Body of pancreas (tissue), 4 donors: ENCODE data around the gene COG6. TPM values are rescaled to one million over a fixed set of nuclear protein-coding genes. Genes with fewer than 3 reads are reported as not detected.
A peak's percentile ranks its signal among the peaks of the same experiment; 100 is the strongest.

Experiments used
- ATAC-seq: fragments of 150-250 bp; one replicate; pipeline ENCODE4 v1.9.1; 2016
- DNase-seq, 4 donors: peaks; one replicate each; pipeline ENCODE4 v3.0.0-alpha.2; 2019
- H3K27ac ChIP-seq, 4 donors: fragments of 200-600 bp; sonication (generic); 1 replicate in 3 of 4; 2 replicates in 1 of 4; pipeline versions ENCODE4 v1.5.1 to v1.6.1; 2016 to 2019; ENCODE audit warnings: mild to moderate bottlenecking in 1 of 4, mixed read lengths in 1 of 4, moderate library complexity in 1 of 4
- H3K27me3 ChIP-seq, 2 donors: fragments of 200-600 bp; sonication (generic); one replicate each; pipeline ENCODE4 v1.6.0; 2016; ENCODE audit warnings: mild to moderate bottlenecking in 1 of 2
- H3K36me3 ChIP-seq, 2 donors: fragments of 200-600 bp; sonication (generic); replicated peaks in 1 of 2; 2 replicates each; pipeline ENCODE4 v1.5.1; 2016; ENCODE audit warnings: low read depth in 2 of 2; ENCODE audit not compliant: insufficient read depth in 1 of 2
- H3K4me1 ChIP-seq: fragments of 200-600 bp; sonication (generic); one replicate; pipeline ENCODE4 v1.6.0; 2016
- H3K4me3 ChIP-seq, 2 donors: fragments of 200-600 bp; sonication (generic); 1 replicate in 1 of 2; 2 replicates in 1 of 2; pipeline ENCODE4 v1.5.1; 2016 to 2019
- H3K9me3 ChIP-seq, 3 donors: fragments of 200-600 bp; sonication (generic); 1 replicate in 2 of 3; 2 replicates in 1 of 3; pipeline ENCODE4 v1.5.1; 2016
- POLR2A ChIP-seq, 3 donors: fragments of 450-650 bp; IDR thresholded peaks; one replicate each; pipeline ENCODE4 v1.6.1; 2016; ENCODE audit warnings: antibody characterized with exemption in 3 of 3, mild to moderate bottlenecking in 2 of 3
- WGBS, 2 donors: methylation state at CpG; one replicate each; pipeline ENCODE4 v1.1.5; 2017; 5-methylcytosine and 5-hydroxymethylcytosine counted together
- intact Hi-C: fragments of 100-400 bp; cut with DNase I; formaldehyde crosslinking; loops from one replicate; pipeline ENCODE4 v1.15.1; 2023
- total RNA-seq, 2 donors: library from RNA; depleted of rRNA; stranded (reverse); fragments of >200 nt; gene quantifications; one replicate each; pipeline ENCODE4 v1.1.0, GENCODE V29; 2016
- TF ChIP-seq, protein P1 (sequence below), 7 experiments: fragments of 450-650 bp in 4 of 7; fragments of 200-600 bp in 3 of 7; sonication (generic) in 3 of 7; IDR thresholded peaks; one replicate each; pipeline ENCODE4 v1.5.1; 2016 to 2019; ENCODE audit warnings: antibody characterized with exemption in 7 of 7

Gene COG6
- total RNA-seq, 2 donors from 2014 or later, result 13.5 to 17.9 TPM

DNA sequence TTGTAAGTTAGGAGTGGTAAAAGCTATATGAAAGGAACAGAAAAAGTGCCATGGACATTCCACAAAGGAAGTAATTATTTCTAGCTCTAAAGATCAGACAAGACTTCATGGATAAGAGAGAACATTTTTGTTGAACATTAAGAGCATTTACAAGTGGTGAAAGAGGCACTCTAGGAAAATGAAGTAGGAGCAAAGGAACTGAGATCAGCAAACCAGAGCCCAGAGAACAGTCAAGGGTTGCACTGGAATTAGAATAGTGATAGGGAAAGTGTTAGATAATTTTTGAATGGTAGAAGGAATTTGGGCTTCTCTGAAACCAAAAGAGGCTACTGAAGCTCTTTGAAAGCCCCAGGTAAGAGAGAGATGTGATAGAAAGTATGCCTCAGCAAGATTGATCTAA is 94.1 kb downstream of the COG6 start:
- Histone ChIP-seq H3K4me1 (no peaks in the 10 kb centered on the region), H3K36me3 (no peaks in the 10 kb centered on the region), H3K27ac (no peak overlapping the region), H3K9me3 (no peaks in the 10 kb centered on the region), H3K4me3 (no peak overlapping the region), H3K27me3 (no peaks in the 10 kb centered on the region)
- DNase-seq (no peak), ATAC-seq (no peak)
- intact Hi-C loops, result no loop called here
- TF ChIP-seq POLR2A (IDR thresholded peaks at IDR 0.05), result no peak

DNA sequence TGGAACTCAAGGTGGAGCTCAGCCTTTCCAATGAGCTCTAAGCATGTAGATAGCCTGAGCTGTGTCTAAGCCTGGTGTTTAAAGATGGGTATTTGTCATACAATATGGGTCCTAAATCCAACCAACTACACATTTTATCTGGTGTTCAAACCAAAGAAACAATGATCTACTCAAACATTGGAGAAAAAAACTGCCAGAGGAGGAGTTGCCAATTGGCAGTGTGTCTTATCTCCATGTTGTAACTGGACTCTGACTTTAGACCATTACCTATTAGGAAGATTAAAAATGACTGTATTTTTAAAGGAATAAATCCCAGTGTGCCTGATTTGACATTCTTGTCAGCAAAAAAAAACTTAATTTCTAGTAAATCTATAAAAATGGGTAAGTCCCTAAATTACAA is 96.3 kb downstream of the COG6 start:
- no peaks in the 10 kb centered on the region for H3K36me3 ChIP-seq
- H3K4me1 ChIP-seq, result no peaks in the 10 kb centered on the region
- no peak for TF ChIP-seq POLR2A (IDR thresholded peaks at IDR 0.05)
- TF ChIP-seq, protein P1, sequence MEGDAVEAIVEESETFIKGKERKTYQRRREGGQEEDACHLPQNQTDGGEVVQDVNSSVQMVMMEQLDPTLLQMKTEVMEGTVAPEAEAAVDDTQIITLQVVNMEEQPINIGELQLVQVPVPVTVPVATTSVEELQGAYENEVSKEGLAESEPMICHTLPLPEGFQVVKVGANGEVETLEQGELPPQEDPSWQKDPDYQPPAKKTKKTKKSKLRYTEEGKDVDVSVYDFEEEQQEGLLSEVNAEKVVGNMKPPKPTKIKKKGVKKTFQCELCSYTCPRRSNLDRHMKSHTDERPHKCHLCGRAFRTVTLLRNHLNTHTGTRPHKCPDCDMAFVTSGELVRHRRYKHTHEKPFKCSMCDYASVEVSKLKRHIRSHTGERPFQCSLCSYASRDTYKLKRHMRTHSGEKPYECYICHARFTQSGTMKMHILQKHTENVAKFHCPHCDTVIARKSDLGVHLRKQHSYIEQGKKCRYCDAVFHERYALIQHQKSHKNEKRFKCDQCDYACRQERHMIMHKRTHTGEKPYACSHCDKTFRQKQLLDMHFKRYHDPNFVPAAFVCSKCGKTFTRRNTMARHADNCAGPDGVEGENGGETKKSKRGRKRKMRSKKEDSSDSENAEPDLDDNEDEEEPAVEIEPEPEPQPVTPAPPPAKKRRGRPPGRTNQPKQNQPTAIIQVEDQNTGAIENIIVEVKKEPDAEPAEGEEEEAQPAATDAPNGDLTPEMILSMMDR (IDR thresholded peaks at IDR 0.05), result no peak
- no peak overlapping the region for H3K27ac ChIP-seq
- H3K9me3 ChIP-seq, result no peaks in the 10 kb centered on the region
- no peak overlapping the region for H3K4me3 ChIP-seq
- intact Hi-C loops, result no loop called here
- H3K27me3 ChIP-seq, result no peaks in the 10 kb centered on the region
- no peak for ATAC-seq
- DNase-seq, result no peak

DNA sequence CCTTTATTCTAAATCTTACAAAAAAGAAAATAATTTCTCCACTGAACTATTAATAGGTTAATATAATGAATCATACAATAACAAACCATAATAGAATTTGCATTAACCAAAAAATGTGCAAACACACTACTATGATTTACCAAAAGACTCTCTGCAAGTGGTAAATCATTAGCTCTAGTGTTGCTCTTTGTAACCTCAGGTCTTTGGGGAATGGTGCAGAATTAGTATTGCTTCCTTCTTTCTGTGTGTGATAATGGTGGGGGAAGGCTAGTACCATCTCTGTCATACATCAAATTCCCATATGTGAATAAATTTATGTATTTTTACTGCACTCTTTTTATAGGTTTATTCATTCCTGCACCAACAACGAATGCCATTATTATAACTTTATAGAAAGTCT is 105.1 kb downstream of the COG6 start:
- Histone ChIP-seq H3K4me1 (no peaks in the 10 kb centered on the region), H3K36me3 (no peaks in the 10 kb centered on the region), H3K4me3 (no peak overlapping the region), H3K27me3 (no peaks in the 10 kb centered on the region), H3K9me3 (no peaks in the 10 kb centered on the region), H3K27ac (no peak overlapping the region)
- intact Hi-C loops, result no loop called here
- DNase-seq (no peak), ATAC-seq (no peak)
- 88 to 95% methylated on average over 1 of the region's 1 CpG for WGBS, 2 donors
- TF ChIP-seq, protein P1 (IDR thresholded peaks at IDR 0.05), result no peak
- no peak for TF ChIP-seq POLR2A (IDR thresholded peaks at IDR 0.05)

DNA sequence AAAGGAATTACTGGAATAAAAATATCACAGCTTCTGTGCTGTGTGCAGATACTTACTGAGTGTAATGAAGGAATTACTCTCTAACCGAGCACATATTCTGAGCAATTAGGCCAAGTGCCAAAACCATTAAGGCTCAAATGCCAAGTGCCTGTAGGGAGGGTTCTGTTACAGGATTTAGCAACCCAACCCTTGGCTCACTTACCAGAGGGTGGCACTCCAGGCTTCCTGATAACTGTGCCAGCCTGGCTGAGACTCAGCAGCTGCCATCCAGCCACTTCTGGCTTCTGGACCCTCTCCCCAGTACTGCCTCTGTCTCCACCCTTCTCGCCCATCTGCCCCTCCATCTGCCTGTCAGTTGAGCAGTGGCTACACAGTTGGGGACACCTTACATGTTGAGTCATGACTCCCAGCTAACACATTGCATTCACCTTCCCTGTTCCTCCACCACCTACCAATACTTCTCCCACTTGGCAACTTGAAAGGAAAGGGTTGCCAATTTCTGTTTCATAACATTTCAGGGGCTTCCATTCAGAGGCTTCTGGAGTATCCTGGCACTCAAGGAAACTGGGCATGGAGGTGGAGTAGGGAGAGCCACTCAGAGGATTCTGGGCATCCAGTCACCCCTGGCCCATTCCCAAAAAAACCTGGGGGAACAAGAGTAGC is 110.5 kb downstream of the COG6 start:
- no peak overlapping the region for H3K27ac ChIP-seq
- H3K27me3 ChIP-seq, result no peaks in the 10 kb centered on the region
- peak; percentile 59 for ATAC-seq
- peak in 3 of 4 donors; percentile 44 to 50 (median 49) for DNase-seq
- TF ChIP-seq POLR2A (IDR thresholded peaks at IDR 0.05), result no peak
- TF ChIP-seq, protein P1 (IDR thresholded peaks at IDR 0.05), result peak in 4 of 7 experiments; percentile 23 to 42 (median 33)
- WGBS, 2 donors, result 45 to 58% methylated on average over 2 of the region's 2 CpGs
- intact Hi-C loops, result no loop called here
- no peaks in the 10 kb centered on the region for H3K9me3 ChIP-seq
- no peaks in the 10 kb centered on the region for H3K36me3 ChIP-seq
- H3K4me1 ChIP-seq, result peaks cover 6% of the 10 kb centered on the region
- no peak overlapping the region for H3K4me3 ChIP-seq

DNA sequence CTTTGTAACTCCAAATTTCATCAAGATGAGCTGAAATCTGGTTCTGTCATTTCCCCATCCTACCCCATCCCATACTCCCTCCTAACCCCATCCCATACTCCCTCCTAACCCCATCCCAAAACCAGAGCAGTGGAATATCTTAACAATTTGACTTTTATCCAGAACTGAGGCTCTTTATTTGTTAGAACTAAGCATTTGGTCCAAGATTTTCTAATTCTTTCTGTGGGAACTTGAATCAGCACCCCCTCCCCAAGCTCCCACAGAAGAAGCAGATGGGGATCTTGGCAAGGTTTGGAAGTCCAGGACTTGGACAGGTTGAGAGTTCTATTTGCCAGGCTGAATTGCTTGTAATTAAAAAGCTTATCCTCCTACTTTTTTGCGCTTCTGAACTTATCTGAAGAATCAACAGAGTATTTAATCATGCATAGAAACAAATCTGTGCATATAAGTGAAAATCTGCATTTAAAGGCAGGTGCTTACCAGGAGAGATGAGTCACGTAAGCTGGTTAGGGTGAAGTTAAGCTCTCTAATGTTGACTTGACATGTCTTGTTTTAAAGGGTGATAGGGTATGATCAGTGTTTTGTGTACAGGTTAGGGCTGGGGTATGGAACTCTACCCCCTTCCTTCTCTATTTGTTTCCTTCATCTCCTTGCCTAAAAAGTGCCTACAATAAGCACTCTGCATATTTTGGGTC is 111.1 kb downstream of the COG6 start:
- intact Hi-C loops, result no loop called here
- no peaks in the 10 kb centered on the region for H3K27me3 ChIP-seq
- H3K4me1 ChIP-seq, result peaks cover 6% of the 10 kb centered on the region
- whole genome bisulfite sequencing, 2 donors, result 87 to 94% methylated on average over 2 of the region's 2 CpGs
- ATAC-seq, result no peak
- no peak overlapping the region for H3K27ac ChIP-seq
- H3K36me3 ChIP-seq, result no peaks in the 10 kb centered on the region
- no peak for TF ChIP-seq POLR2A (IDR thresholded peaks at IDR 0.05)
- TF ChIP-seq, protein P1 (IDR thresholded peaks at IDR 0.05), result no peak
- no peaks in the 10 kb centered on the region for H3K9me3 ChIP-seq
- no peak for DNase-seq
- no peak overlapping the region for H3K4me3 ChIP-seq
